KMS-11 (cell line): ENCODE measurements around the gene RGPD6.
"Not testable (repeated sequence)": the region's sequence is repeated elsewhere in the genome, so short reads cannot be mapped to it uniquely, and the experiment has no call there.

ENCODE experiments used
- H2AFZ ChIP-seq: fragments of 200-600 bp; sonication (generic); 2 replicates; pipeline ENCODE4 v1.6.1; 2016; ENCODE audit warnings: antibody characterized with exemption, mixed run types, low read depth
- H3K27ac ChIP-seq: fragments of 200-600 bp; sonication (generic); 2 replicates; pipeline ENCODE4 v1.6.1; 2016; ENCODE audit warnings: mild to moderate bottlenecking, mixed run types
- H3K27me3 ChIP-seq: fragments of 200-600 bp; sonication (generic); 2 replicates; pipeline ENCODE4 v1.6.1; 2017; ENCODE audit warnings: mild to moderate bottlenecking, low read depth, mixed run types, moderate library complexity; ENCODE audit not compliant: insufficient read depth
- H3K36me3 ChIP-seq: fragments of 200-600 bp; sonication (generic); 2 replicates; pipeline ENCODE4 v1.6.1; 2017; ENCODE audit warnings: mild to moderate bottlenecking, mixed run types; ENCODE audit not compliant: insufficient read depth
- H3K4me1 ChIP-seq: fragments of 200-600 bp; sonication (generic); 2 replicates; pipeline ENCODE4 v1.6.1; 2016; ENCODE audit warnings: mild to moderate bottlenecking, low read depth, mixed run types; ENCODE audit not compliant: poor library complexity, severe bottlenecking
- H3K4me2 ChIP-seq: fragments of 200-600 bp; sonication (generic); 2 replicates; pipeline ENCODE4 v1.7.0; 2016; ENCODE audit warnings: mild to moderate bottlenecking, mixed run types
- H3K4me3 ChIP-seq: fragments of 200-600 bp; sonication (generic); IDR thresholded peaks from 2 replicates; pipeline ENCODE4 v1.6.1; 2017; ENCODE audit warnings: low read depth, low read length, mixed read lengths; ENCODE audit not compliant: insufficient read depth
- H3K79me2 ChIP-seq: fragments of 200-600 bp; sonication (generic); 2 replicates; pipeline ENCODE4 v1.6.1; 2016; ENCODE audit warnings: low read depth, mixed run types; ENCODE audit not compliant: insufficient read depth
- H3K9ac ChIP-seq: fragments of 200-600 bp; sonication (generic); 2 replicates; pipeline ENCODE4 v1.6.1; 2016; ENCODE audit warnings: mild to moderate bottlenecking, mixed run types
- H4K20me1 ChIP-seq: fragments of 200-600 bp; sonication (generic); 2 replicates; pipeline ENCODE4 v1.6.1; 2016; ENCODE audit warnings: mild to moderate bottlenecking, mixed run types; ENCODE audit not compliant: insufficient read depth

RGPD6 gene

GRCh38 chr2:110591973-110592372, 15.0 kb upstream of the RGPD6 start:
- H3K4me1 ChIP-seq, H3K79me2 ChIP-seq, H3K36me3 ChIP-seq, H3K27me3 ChIP-seq, H3K4me2 ChIP-seq, H3K27ac ChIP-seq, H3K9ac ChIP-seq, H4K20me1 ChIP-seq, H2AFZ ChIP-seq, H3K4me3 ChIP-seq: not testable (repeated sequence)

- not testable (repeated sequence) for H3K79me2 ChIP-seq, H3K9ac ChIP-seq, H2AFZ ChIP-seq, H4K20me1 ChIP-seq, H3K27me3 ChIP-seq, H3K36me3 ChIP-seq, H3K4me1 ChIP-seq, H3K27ac ChIP-seq, H3K4me2 ChIP-seq, H3K4me3 ChIP-seq
Measured at GRCh38 chr2:110589677-110590330, 12.8 kb upstream of the RGPD6 start.

GRCh38 chr2:110588520-110588919, 11.5 kb upstream of the RGPD6 start:
- not testable (repeated sequence) for H3K4me3 ChIP-seq, H3K4me2 ChIP-seq, H3K79me2 ChIP-seq, H3K27me3 ChIP-seq, H3K4me1 ChIP-seq, H3K36me3 ChIP-seq, H3K9ac ChIP-seq, H3K27ac ChIP-seq, H4K20me1 ChIP-seq, H2AFZ ChIP-seq

DNA sequence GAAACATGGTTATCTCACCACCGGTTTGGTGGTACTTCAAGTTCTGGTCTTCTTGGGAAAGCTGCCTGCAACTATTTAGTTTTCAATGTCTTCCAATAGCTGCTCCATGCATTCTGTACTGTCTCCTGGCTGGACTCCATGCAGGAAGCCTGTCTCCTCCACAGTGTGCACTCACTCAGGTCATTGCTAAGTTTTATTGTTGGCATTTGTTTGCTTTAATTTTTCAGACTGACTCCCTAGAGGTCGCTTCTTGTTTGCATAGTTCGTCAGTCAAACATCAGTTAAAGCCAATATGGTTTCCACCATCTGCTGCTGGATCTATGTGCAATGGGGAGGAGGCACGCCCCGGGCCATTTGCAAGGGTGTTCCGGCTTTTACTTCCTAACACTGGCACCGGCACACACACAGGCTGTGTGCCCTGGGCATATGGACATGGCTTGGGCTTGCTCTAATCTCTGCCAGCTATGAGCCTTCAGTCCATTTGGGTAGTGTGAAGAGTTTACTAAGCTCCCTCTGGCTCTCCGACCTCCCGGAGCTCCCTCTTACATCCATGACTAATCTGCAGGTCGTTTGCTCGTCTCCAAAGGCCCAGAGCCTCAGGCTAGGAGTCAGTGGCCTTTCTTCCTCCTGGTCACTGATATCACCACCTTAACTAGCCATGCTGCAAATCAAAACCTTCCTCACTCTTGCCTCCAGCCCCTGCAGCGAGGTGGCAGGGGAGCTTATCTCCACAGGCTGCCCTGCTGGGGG, 2.4 kb upstream of the RGPD6 start:
- not testable (repeated sequence) for H3K4me1 ChIP-seq, H3K27ac ChIP-seq, H3K4me2 ChIP-seq, H3K4me3 ChIP-seq, H4K20me1 ChIP-seq, H2AFZ ChIP-seq, H3K9ac ChIP-seq, H3K27me3 ChIP-seq, H3K36me3 ChIP-seq, H3K79me2 ChIP-seq

DNA sequence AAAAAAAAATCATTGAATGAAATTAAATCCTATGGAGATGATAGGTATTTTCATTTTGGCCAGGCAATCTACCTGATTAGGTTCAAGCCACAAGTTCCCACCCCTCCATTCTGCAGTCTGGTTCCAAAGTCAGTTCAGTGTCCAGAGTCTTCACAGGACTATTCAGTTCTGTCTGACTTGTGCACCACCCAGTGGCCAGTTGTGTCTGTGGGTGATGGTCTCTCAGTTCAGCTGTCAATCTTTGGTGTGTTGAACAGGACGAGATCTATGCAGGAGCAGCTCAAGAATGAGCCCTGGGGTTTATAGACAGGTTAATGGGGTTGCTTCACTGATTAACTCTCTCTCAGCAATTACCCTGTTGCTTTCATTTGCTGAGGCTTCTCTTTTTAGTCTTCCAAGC, 1.4 kb upstream of the RGPD6 start:
- H3K27ac ChIP-seq, H3K4me2 ChIP-seq, H3K27me3 ChIP-seq, H4K20me1 ChIP-seq, H3K36me3 ChIP-seq, H3K4me1 ChIP-seq, H3K4me3 ChIP-seq, H2AFZ ChIP-seq, H3K79me2 ChIP-seq, H3K9ac ChIP-seq: not testable (repeated sequence)

DNA sequence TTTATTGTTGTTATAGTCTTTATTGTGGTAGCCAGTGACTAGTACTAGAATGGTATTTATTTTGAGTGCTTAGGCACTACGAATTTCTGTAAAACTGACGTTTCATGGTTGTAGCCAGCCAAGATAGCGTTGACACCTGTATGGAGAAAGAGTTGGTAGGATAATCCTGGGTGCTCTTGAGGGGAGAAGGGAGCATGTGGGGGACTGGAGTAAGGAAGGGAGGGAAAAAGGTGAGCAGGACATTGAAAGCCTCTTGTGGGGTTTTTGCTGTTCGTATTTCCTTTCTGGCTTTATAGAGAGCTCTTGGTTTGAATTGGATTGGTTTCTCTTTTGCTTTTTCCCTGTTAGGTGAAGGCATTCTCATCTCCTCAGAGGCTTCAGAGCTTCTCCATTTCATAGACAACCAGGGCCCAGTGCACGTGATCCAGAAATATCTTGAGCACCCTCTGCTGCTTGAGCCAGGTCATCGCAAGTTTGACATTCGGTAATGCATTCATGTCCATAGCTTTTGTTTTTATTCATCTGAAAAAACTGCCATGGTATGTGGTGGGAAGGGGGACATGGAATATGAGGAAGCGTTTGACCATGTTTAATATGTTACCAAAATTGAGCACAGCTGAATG, 77.2 kb downstream of the RGPD6 start:
- not testable (repeated sequence) for H3K4me3 ChIP-seq, H3K27me3 ChIP-seq, H4K20me1 ChIP-seq, H3K27ac ChIP-seq, H2AFZ ChIP-seq, H3K4me1 ChIP-seq, H3K9ac ChIP-seq, H3K79me2 ChIP-seq, H3K4me2 ChIP-seq, H3K36me3 ChIP-seq

GRCh38 chr2:110496027-110496426, 81.0 kb downstream of the RGPD6 start:
- not testable (repeated sequence) for H2AFZ ChIP-seq, H3K27ac ChIP-seq, H3K4me3 ChIP-seq, H3K4me1 ChIP-seq, H3K79me2 ChIP-seq, H3K4me2 ChIP-seq, H3K27me3 ChIP-seq, H3K36me3 ChIP-seq, H4K20me1 ChIP-seq, H3K9ac ChIP-seq

- H3K4me1 ChIP-seq, H3K4me3 ChIP-seq, H3K27ac ChIP-seq, H3K36me3 ChIP-seq, H3K9ac ChIP-seq, H4K20me1 ChIP-seq, H3K4me2 ChIP-seq, H2AFZ ChIP-seq, H3K27me3 ChIP-seq, H3K79me2 ChIP-seq: not testable (repeated sequence)
Measured at GRCh38 chr2:110494488-110494887, 82.5 kb downstream of the RGPD6 start.

DNA sequence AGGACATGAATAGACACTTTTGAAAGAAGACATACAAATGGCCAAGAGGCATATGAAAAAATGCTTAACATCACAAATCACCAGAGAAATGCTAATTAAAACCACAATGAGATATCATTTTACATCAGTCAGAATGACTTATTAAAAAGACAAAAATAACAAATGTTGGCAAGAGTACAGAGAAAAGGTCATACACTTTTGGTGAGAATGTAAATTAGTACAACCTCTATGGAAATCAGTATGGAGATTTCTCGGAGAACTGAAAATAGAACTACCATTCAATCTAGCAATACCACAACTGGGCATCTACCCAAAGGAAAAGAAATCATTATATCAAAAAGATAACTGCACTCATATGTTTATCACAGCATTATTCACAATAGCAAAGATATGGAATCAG, 88.0 kb downstream of the RGPD6 start:
- H3K4me1 ChIP-seq, H3K4me2 ChIP-seq, H3K79me2 ChIP-seq, H3K36me3 ChIP-seq, H3K27ac ChIP-seq, H3K27me3 ChIP-seq, H3K9ac ChIP-seq, H2AFZ ChIP-seq, H3K4me3 ChIP-seq, H4K20me1 ChIP-seq: not testable (repeated sequence)

GRCh38 chr2:110482697-110483096, 94.3 kb downstream of the RGPD6 start:
- H3K79me2 ChIP-seq, H3K4me3 ChIP-seq, H3K4me2 ChIP-seq, H4K20me1 ChIP-seq, H3K9ac ChIP-seq, H3K27ac ChIP-seq, H3K4me1 ChIP-seq, H3K27me3 ChIP-seq, H2AFZ ChIP-seq, H3K36me3 ChIP-seq: not testable (repeated sequence)
